NCI-H526 (cell line): ENCODE measurements around the gene GPX7.

Experiments
- DNase-seq, 2 experiments: peaks; one replicate each; lab custom pipeline; 2025; lab: John Stamatoyannopoulos, UW

Gene GPX7

GRCh38 chr1:52629325-52629643 lies 27.1 kb downstream of the GPX7 start:
- DNase-seq = peak in 1 of 2 experiments; percentile 44

- no peak for DNase-seq
Observed at GRCh38 chr1:52629667-52630066, 27.5 kb downstream of the GPX7 start.

GRCh38 chr1:52631759-52632331 lies 29.7 kb downstream of the GPX7 start:
- DNase-seq = no peak

DNA sequence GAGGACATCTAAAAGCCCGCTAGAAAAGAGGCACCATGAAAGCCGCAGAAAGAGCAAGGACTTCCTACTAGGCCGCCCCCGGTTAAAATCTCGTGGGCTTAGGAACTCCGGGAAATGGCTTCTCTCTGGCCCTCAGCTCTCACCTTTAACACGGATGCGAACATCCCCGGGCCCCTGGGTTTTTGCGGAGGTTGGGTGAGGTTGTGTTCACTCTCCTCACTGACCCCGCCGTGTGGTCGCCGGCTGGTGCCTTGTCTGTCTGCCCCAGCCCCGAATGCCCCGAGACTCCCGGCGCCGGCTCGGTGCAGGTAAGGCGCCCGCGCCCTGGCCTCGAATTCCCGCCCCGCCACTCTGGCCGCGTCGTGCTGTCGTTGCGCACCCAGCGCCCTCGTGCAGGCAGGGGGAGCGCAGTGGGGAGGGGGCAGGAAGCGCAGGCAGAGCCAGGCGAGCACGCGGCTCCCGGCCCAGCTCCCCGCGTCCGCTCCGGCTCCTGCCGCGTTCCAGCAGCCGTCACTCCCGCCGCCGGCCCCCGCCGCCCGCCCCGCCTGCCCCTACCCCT lies 30.6 kb downstream of the GPX7 start, which contains the start of gene SHISAL2A:
Gene SHISAL2A, plus strand, starts transcription at position 437 of the 559 bp plus-strand sequence. CDS start 326 bp downstream, outside the sequence.
- peak in 1 of 2 experiments; percentile 79 for DNase-seq

DNA sequence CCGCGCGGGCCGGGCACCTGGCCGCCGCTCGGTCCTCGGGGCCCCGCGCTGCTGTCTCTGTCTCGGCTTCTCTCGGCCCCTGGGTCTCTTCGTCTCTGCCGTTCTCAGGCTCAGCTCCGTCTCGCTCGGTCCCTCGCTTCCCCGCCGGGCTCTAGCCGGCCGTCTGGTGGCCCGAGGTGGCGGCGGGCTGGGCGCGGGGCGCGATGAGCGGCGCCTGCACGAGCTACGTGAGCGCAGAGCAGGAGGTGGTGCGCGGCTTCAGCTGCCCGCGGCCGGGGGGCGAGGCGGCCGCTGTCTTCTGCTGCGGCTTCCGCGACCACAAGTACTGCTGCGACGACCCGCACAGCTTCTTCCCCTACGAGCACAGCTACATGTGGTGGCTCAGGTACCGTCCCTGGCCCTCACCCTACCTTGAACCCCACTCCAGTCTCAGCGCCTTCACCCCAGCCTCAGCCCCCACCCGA lies 31.2 kb downstream of the GPX7 start:
- DNase-seq = peak in 1 of 2 experiments; percentile 79

- no peak for DNase-seq
Observed at GRCh38 chr1:52634111-52634510, 31.9 kb downstream of the GPX7 start.

GRCh38 chr1:52635321-52636089 lies 33.3 kb downstream of the GPX7 start:
- DNase-seq = no peak

- DNase-seq = no peak
Observed at GRCh38 chr1:52636721-52637695, 34.8 kb downstream of the GPX7 start.

GRCh38 chr1:52637946-52638345 lies 35.8 kb downstream of the GPX7 start:
- no peak for DNase-seq

GRCh38 chr1:52640697-52641096 lies 38.5 kb downstream of the GPX7 start:
- no peak for DNase-seq

- DNase-seq = no peak
Observed at GRCh38 chr1:52641307-52641706, 39.1 kb downstream of the GPX7 start.

DNA sequence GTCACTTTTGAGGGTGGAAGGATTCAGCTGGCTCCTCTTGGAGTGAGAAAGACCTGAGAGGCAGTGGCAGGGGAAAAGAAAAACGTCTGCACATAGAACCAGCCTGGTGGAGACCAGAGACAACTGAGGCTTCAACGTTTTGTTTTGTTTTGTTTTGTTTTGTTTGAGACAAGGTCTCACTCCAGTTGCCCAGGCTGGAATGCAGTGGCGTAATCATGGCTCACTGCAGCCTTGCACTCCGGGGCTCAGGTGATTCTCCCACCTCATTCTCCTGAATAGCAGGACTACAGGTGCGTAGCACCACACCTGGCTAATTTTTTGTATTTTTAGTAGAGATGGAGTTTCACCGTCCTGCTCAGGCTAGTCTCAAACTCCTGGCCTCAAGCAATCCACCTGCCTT lies 43.1 kb downstream of the GPX7 start:
- DNase-seq = no peak

DNA sequence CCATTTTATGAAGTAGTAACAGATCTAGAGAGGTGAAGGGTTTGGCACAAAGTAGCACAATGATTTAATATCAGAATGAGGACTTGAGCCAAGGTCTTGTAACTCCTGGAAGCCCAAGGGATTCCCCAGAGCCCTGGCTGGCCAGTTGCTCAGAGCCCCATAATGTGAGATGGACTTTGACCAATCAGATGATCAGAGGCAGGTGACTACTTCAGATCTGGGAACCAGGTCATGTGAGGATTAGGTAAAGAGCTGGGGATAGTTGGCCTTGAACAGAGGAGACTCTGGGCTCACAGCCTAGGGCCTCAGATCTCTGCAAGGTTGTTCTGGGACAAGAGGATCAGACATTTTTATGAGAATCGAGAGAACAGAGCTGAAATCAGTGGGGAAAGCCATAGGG lies 49.7 kb downstream of the GPX7 start:
- no peak for DNase-seq

DNA sequence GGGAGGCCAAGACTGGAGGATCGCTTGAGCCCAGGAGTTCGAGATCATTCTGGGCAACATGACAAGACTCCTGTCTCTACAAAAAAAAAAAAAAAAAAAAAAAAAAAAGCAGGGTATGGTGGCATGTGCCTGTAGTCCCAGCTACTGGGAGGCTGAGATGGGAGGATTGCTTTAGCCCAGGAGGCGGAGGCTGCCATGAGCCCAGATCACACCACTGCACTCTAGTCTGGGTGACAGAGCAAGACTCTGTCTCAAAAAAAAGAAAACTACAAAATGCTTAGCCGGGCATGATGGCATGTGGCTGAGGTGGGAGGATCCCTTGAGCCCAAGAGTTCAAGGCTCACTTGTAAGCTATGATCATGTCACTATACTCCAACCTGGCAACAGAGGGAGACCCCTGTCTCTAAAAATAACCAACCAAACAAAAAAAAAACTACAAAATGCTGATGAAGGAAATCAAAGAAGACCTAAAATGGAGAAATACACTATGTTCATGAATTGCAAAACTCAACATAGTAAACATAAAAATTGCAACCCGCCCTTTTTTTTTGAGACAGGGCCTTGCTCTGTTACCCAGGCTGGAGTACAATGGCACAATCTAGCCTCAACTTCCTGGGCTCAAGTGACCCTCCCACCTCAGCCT lies 51.2 kb downstream of the GPX7 start:
- DNase-seq = no peak

GRCh38 chr1:52654063-52654462 lies 51.9 kb downstream of the GPX7 start:
- no peak for DNase-seq

GRCh38 chr1:52657702-52658101 lies 55.5 kb downstream of the GPX7 start:
- DNase-seq = no peak
